Suprapubic skin (tissue), 3 donors: ENCODE results near the gene EAF1.

Source experiments
- CTCF ChIP-seq, 2 donors: fragments of 200-600 bp in 1 of 2; fragments of 450-650 bp in 1 of 2; sonication (generic) in 1 of 2; IDR thresholded peaks; one replicate each; pipeline ENCODE4 v1.5.1; 2016 to 2019; ENCODE audit warnings: antibody characterized with exemption in 2 of 2, mild to moderate bottlenecking in 1 of 2, moderate library complexity in 1 of 2
- POLR2AphosphoS5 ChIP-seq, 3 donors: sonication (generic); formaldehyde crosslinking; IDR thresholded peaks; one replicate each; pipeline ENCODE4 v1.6.1; 2017; ENCODE audit warnings: antibody characterized with exemption in 3 of 3

- TF ChIP-seq POLR2AphosphoS5 (IDR thresholded peaks at IDR 0.05) (no peak), CTCF (IDR thresholded peaks at IDR 0.05) (no peak)
Measured at GRCh38 chr3:15486979-15487378, 59.6 kb downstream of the EAF1 start.
